22Rv1 (cell line): ENCODE results near the gene CNTNAP2.

Source experiments
- H3K27ac ChIP-seq: fragments of 450-650 bp; 2 replicates; pipeline ENCODE4 v1.5.1; 2017
- CTCF ChIP-seq: fragments of 450-650 bp; IDR thresholded peaks from 2 replicates; pipeline ENCODE4 v1.5.1; 2017; ENCODE audit warnings: mild to moderate bottlenecking
- ZFX ChIP-seq: fragments of 450-650 bp; IDR thresholded peaks from 2 replicates; pipeline ENCODE4 v1.6.1; 2017; ENCODE audit warnings: antibody characterized with exemption, borderline replicate concordance

CNTNAP2 gene

GRCh38 chr7:148175512-148175911 lies 2058.9 kb downstream of the CNTNAP2 start:
- TF ChIP-seq CTCF = no peak
- TF ChIP-seq ZFX = no peak

GRCh38 chr7:148177972-148178371 lies 2061.4 kb downstream of the CNTNAP2 start:
- no peak overlapping the region for H3K27ac ChIP-seq
- TF ChIP-seq CTCF = no peak
- TF ChIP-seq ZFX = no peak

More at GRCh38 chr7:148175512-148175911, 2058.9 kb downstream of the CNTNAP2 start:
- H3K27ac ChIP-seq = no peak overlapping the region

- no peak overlapping the region for H3K27ac ChIP-seq
- TF ChIP-seq ZFX = no peak
- TF ChIP-seq CTCF = no peak
Observed at GRCh38 chr7:148180075-148180474, 2063.5 kb downstream of the CNTNAP2 start.

- TF ChIP-seq CTCF (no peak), ZFX (no peak)
- H3K27ac ChIP-seq = no peak overlapping the region
Observed at GRCh38 chr7:148182264-148182663, 2065.7 kb downstream of the CNTNAP2 start.

- no peak overlapping the region for H3K27ac ChIP-seq
- TF ChIP-seq CTCF = no peak
- TF ChIP-seq ZFX = no peak
Observed at GRCh38 chr7:148185041-148185440, 2068.4 kb downstream of the CNTNAP2 start.

- H3K27ac ChIP-seq = no peak overlapping the region
- TF ChIP-seq CTCF = no peak
Observed at GRCh38 chr7:148187471-148187870, 2070.9 kb downstream of the CNTNAP2 start.

GRCh38 chr7:148191391-148192065 lies 2074.9 kb downstream of the CNTNAP2 start:
- TF ChIP-seq ZFX (no peak), CTCF (no peak)

More at GRCh38 chr7:148191391-148192065, 2074.9 kb downstream of the CNTNAP2 start:
- no peak overlapping the region for H3K27ac ChIP-seq
